Measurements from ENCODE around the gene KLHL35.

GRCh38 chr11:75398906-75399305 is 34.1 kb downstream of the KLHL35 start:
- TF ChIP-seq TAF1 (IDR thresholded peaks at IDR 0.05; ENCODE audit: borderline replicate concordance, insufficient read depth, low read length) (no peak), POLR2AphosphoS5 (IDR thresholded peaks at IDR 0.05; ENCODE audit: low read depth, low read length) (no peak), FOXP2 (optimal IDR thresholded peaks at IDR 0.05; ENCODE audit: borderline replicate concordance, extremely low read depth, extremely low read length, insufficient read depth) (no peak)

Measured in PFSK-1 (cell line).